AG09319 (cell line): ENCODE results near the gene RHPN2.

Experiments
- DNase-seq: peaks from one replicate; pipeline ENCODE4 v3.0.0-alpha.2; 2010; ENCODE audit warnings: low read depth; ENCODE audit errors: extremely low read depth
- TF ChIP-seq, protein P1 (sequence below): IDR thresholded peaks from 2 replicates; pipeline ENCODE4 v1.5.1; 2011; ENCODE audit warnings: low read depth, mild to moderate bottlenecking, inconsistent platforms, low read length, moderate library complexity

Gene RHPN2

DNA sequence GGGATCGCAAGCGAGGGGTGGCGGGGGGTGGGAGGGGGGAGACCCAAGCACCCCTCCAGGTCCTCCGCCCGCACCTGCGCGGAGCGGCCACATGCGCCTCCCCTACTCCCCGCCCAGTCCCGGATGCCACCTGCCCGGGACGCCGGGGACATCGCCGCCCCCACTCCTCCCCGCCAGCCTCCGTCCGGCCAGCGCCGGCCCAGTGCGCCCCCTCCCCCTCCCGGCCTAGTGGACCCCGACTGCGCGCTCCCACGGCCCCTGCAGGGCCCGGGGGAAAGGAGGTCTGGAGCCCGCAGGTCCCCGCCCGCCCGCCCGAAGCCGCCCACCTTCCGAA lies 263 bp downstream of the RHPN2 start:
- no peak for DNase-seq
- TF ChIP-seq, protein P1, sequence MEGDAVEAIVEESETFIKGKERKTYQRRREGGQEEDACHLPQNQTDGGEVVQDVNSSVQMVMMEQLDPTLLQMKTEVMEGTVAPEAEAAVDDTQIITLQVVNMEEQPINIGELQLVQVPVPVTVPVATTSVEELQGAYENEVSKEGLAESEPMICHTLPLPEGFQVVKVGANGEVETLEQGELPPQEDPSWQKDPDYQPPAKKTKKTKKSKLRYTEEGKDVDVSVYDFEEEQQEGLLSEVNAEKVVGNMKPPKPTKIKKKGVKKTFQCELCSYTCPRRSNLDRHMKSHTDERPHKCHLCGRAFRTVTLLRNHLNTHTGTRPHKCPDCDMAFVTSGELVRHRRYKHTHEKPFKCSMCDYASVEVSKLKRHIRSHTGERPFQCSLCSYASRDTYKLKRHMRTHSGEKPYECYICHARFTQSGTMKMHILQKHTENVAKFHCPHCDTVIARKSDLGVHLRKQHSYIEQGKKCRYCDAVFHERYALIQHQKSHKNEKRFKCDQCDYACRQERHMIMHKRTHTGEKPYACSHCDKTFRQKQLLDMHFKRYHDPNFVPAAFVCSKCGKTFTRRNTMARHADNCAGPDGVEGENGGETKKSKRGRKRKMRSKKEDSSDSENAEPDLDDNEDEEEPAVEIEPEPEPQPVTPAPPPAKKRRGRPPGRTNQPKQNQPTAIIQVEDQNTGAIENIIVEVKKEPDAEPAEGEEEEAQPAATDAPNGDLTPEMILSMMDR = no peak

DNA sequence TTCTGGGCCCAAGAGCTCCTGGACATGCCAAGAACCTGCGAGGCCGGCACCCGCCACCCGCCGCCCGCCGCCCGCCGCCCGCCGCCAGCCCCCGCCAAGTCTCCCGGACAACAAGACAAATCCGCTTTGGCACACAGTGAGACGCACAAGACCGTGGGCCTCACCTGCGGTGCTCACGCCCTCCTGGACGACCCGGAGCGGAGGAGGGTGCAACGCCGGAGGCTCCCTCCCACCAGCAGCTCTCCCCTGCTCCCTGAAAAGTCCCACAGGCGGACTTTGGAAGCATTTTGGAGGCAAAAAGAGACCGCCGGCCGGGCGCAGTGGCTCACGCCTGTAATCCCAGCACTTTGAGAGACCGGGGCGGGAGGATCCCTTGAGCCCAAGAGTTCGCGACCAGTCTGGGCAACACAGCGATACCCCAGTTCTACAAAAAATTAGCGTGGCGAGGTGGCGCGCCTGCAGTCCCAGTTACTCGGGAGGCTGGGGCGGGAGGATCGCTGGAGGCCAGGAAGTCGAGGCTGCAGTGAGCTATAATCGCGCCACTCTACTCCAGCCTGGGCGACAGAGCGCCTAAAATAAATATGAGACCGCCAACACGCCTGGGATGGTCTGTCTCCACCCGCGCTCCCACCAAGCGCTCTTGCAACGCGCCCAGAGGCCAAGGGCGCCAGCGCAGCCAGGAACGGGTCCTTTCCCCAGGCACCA lies 783 bp downstream of the RHPN2 start:
- TF ChIP-seq, protein P1 = no peak
- no peak for DNase-seq

DNA sequence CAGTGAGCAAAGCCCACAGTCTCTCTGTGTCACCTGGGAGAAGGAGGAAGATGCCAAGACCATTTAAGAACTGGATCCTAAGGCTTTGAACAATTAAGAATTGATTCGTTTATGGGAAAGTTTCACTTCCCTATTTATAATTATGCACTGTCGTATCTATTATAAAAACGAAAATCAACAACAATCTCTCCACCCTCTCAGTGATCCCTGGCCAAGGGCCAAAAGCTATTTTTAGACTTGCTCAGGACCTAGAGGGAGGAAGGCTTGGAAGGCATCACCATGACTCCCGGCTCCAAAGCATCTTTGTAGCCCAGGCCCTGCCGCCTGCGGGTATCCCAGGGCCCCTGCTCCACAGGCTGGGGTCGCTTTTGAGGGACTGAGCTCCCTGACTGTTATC lies 1.3 kb downstream of the RHPN2 start:
- DNase-seq = no peak
- TF ChIP-seq, protein P1 = no peak

DNA sequence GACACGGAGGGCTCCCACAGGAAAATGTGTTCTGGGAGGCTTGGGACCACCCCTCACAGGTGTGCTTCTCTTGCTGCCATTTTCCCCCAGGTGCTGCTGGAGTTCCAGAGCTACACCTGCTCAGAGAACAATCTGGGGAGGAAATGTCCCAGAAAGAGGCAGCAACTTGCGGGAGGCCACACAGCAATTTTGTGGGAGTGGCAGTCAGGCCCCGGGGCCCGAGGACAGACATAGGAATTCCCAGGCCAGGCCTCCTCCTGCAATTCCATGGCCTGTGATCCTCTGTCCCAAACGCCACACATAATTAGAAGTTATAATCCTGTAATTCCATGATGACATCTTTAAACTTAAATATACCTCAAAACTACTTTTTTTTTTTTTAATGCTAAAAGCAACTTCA lies 1.8 kb downstream of the RHPN2 start:
- DNase-seq = no peak

DNA sequence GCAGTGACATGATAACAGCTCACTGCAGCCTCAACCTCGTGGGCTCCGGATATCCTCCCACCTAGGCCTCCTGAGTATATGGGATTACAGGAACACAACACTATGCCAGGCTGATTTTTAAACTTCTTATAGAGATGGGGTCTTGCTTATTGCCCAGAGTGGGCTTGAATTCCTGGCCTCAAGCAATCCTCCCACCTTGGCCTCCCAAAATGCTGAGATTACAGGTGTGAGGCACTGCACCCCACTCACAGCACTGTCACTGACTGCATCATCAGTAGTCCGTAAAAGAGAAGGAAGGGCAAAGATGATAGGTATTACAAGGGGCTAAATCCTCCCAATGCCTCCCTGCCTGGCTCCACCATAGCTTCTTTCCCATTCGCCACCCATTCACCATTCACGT lies 4.1 kb downstream of the RHPN2 start:
- TF ChIP-seq, protein P1 = no peak

More for the DNA sequence above, 1.8 kb downstream of the RHPN2 start:
- TF ChIP-seq, protein P1 = no peak

DNA sequence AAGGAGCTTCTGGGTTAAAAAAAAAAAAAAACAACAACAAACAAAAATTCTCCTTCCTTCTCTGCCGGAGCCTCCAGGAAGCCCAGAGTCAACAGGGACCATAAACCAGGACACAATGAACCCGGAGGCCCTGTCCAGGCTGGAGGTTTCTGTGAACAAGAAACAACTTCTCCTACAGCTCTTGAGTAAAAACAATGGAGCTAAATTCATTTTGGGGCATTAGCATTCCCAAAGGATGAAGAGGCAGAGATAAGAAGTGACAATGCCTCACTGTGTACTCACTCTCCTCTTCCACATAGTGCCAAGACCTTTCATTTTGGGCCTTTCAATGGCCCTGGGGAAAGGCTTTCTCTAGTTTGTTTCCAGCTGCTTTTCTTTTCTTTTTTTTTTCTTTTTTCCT lies 9.0 kb downstream of the RHPN2 start:
- TF ChIP-seq, protein P1 = no peak
- no peak for DNase-seq

More for the DNA sequence above, 4.1 kb downstream of the RHPN2 start:
- DNase-seq = no peak

DNA sequence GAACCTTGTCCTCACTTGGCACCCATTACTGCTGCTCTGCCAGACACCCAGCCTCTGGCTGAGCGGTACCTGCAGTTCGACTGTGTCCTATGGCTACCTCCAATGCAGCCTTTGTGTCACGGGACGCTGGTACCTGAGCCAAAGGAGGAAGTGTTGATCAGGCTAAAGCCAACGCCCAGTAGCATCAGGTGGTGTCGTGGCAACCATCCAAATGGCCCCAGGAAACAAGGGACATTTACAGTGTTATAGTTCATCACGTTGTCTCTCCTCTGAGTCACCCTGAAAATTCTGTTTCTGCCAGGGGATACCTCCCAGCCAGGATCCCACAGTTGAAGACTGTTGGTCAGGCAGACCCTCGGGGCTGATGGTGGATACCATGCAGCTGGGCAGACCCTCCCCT lies 10.1 kb downstream of the RHPN2 start:
- TF ChIP-seq, protein P1 = no peak
- DNase-seq = no peak
